GM19372 (cell line): ENCODE data around the gene POLR3K.

Experiments
- ATAC-seq: cut with Tn5 transposase; IDR thresholded peaks from one replicate; pipeline ENCODE4 v1.9.1; 2021; ENCODE audit warnings: mild to moderate bottlenecking, low read depth, moderate library complexity; ENCODE audit not compliant: unreplicated experiment

POLR3K gene

DNA sequence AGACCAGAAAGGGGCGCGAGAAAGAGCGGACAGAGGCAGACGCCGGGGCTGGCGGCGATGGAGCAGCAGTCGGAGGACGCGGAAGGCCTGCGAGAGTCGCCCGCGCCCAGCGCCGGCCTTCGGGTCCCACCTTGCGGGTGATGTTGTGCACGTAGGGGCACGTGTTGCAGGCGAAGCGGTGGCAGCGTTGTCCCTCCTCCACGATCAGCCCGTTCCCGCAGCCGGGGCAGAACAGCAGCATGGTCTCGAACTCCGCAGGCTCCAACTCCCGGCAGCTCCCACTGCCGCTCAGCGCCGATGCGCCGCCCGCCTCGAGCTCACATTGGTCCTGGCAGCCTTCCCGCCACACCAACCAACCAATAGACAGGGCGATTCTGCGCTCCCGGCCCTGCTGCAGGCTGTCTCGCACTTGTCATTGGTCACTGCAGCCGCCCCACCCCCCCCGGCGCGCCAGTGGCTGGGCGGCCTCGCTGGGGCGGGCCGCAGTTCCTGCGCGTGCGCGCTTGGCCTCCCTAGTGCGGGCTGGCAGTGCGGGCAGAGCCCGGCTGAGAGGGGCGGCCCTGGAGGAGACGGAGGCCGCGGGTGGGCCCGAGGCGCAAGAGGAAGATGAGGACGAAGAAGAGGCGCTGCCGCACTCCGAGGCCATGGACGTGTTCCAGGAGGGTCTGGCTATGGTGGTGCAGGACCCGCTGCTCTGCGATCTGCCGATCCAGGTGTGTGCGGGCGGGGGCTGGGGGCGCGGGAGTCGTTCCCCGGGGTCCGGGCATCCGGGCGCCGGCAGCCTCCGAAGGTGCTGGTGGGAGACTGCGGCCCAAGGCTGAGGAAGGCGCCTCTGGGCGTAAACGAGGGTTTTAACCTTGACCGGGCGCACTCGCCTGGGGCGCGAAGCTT, at the start of gene POLR3K, which contains the start of gene SNRNP25:
Gene POLR3K, minus strand, starts transcription at position 263 of the 891 bp plus-strand sequence. Its CDS starts 22 bp downstream, at position 241.
Gene SNRNP25, plus strand, starts transcription at position 483 of the 891 bp plus-strand sequence. Its CDS starts 189 bp downstream, at position 672.
- peak; percentile 87 for ATAC-seq

DNA sequence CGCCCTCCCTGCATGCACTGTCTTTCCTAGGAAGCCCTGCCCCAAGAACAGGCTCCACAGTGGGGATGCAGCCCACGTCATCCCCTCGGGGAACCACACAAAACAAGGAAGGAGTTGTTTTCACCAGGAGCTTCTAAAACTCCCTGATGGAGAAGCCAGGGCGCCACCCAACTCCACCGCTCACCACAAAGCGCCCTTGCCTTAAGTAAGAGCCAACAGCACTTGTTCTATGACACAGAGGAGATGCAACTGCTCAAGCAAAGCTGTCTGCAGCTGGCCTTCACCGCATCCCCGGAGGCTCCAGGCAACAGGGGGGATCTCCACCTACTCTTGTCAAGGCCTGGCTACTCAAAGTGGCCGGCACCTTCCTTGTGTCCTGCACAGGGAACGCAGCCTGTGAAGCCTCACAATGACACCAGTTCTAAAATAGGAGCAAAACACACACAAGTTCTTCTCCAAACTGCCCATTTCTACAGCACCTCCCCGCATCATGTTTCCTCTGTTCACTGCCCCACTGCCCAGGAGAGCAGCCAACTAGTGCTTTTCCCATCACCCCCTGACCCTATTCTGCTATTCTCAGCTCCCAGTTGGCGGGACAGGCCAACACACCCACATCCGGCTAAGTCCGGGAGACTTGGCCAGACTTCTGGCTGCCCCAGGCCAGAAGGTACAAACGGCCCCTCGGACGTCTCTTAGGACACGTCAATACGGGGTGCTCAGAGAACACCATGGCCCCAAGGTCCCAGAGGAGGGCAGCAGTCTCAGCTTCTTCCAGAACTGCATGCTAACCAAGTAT, 48.9 kb upstream of the POLR3K start:
- no peak for ATAC-seq

DNA sequence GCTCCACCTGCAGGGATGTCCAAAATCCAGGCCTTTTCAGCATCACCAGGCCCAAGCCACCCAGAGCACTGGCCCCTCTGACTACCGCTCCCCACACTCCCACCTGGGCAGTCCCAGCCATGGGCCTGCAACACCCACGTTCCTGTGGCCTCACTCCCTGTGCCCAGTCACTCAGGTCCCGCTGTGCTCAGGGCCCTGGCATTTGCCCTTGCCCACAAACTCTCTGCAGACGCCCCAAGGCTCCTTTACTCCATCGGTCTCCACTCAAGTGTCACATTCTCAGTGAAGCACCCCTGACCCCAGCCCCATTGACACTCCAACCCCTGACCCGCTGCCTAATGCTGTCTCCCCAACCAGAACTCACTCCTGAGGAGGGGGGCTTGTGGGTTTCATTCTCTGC, 48.2 kb upstream of the POLR3K start:
- ATAC-seq, result no peak

DNA sequence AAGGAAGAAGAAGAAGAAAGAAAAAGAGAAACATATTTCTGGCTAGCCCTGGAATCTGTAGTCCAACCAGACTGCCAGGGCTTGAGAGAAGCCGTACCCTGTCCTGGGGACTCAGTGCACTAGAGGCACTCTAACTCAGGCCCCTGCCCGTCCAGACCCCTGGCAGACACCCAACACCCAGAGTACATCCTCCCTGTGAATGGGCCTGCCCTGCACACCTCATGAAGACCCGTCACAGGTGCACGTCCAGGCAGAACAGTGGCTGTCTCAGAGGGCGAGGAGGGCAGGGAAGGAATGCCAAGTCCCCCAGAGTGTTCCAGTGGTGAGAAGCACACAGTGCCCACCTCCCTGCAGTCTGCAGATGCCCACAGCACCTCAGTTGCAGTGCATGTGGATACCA, 47.6 kb upstream of the POLR3K start:
- no peak for ATAC-seq

DNA sequence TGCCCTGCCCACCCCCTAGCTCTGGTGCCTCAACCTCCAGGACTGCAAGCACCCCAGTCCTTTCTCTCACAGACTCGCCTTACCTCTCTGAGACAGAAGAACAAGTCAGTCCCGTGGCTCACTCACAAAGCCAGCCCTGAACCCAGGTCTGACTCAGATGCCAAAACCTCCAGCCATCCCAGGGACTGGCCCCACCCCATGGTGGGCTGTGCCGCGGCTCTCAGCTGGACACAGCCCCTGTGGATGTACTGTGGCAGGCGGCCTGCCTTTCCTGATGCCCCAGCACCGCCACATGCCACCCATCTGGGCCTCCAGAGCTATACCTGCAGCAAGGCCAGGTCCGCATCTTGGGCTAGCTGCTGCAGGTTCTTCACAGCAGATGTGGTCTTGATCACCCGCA, 44.4 kb upstream of the POLR3K start:
- no peak for ATAC-seq

DNA sequence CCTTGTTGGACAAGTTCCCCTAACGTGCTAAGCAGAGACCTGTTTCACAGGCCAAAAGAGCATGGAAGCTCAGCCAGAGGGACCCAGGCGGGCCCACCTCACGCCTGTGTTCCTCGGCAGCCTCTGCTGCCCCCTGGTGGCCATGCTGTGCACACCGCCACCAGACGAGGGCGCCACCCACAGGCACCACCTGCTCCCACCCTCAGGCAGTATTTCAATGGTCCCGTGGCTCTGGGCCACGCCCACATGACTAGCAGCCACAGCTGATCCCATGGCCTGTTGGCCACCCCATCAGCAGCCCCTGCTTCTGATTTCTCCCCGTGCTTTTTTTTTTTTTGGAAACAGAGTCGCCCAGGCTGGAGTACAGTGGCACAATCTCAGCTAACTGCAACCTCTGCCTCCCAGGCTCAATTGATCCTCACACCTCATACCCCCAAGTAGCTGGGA, 43.5 kb upstream of the POLR3K start:
- peak; percentile 65 for ATAC-seq

DNA sequence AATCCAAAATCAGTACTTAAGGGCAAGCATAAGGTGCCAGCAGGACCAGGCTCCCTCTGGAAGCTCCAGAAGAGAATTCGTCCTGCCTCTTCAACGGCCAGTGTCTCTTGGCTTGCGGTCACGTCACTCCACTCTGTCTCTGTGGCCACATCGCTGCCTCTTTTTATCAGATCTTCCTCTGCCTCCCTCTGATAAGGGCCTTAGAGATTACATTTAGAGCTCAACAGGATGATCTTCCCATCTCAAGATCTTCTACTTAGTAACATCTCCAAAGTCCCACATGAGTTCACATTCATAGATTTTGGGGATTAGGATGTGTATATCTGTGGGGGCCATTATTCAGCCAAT, 41.5 kb upstream of the POLR3K start:
- no peak for ATAC-seq

DNA sequence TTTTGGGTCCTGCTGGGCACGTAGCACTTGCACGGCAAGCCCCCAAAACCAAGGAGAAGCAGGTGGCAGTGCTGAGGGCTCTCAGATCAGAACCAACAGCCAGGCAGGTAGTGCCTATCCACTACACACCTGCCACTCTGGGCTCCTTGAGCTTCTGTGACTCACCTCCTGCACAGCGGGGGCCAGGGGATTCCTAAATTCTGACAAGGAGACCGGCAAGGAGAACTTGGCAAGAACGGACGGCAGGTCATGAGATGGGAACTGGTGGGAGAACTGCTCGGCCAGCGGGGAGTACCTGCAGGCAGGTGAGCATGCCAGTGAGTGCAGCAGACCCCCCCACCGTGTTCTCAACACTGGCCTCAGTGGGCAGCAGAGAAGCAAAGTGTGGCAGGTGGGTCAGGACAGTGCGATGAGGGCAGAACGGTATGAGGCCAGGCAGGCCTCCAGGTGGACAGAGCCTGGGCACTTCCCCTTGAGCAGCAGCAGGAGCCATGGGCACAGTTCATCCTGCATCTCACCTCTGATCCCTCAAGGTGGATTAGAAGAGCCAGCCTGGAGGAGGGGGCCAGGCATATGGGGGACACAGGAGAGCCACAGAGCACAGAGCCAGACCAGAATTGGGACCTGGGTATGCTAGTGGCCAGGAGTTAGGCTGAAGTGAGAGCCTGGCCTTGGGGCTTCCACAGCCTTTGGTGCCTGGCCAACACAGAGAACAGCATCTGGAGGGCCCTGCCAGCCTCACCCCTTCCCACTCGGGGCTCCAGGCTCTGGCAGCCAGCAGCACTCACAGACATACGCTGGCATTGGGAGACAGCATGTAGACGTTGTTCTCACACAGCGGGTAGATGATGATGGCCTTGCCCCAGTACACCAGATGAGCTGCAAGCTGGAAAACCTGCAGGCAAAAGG, 39.3 kb upstream of the POLR3K start:
- ATAC-seq, result no peak

DNA sequence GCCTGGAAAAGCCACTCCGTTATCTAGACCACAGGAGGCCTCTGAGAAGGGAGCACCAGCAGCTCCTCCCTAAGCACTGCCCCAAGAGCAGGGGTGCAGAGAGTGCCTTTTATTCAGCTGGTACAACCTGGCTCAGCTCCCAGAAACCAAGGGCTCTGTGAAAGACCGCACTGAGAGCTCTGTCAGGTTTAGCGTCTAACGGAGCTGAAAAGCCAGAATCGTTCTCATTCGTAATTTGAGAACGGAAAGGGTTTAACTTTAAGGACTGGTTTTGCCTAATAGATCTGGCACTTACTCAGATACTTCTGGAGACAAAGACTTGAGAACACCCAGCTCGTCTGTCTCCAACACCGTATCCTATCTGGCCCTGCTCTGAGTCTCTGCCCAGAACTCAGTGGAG, 38.1 kb upstream of the POLR3K start:
- no peak for ATAC-seq

DNA sequence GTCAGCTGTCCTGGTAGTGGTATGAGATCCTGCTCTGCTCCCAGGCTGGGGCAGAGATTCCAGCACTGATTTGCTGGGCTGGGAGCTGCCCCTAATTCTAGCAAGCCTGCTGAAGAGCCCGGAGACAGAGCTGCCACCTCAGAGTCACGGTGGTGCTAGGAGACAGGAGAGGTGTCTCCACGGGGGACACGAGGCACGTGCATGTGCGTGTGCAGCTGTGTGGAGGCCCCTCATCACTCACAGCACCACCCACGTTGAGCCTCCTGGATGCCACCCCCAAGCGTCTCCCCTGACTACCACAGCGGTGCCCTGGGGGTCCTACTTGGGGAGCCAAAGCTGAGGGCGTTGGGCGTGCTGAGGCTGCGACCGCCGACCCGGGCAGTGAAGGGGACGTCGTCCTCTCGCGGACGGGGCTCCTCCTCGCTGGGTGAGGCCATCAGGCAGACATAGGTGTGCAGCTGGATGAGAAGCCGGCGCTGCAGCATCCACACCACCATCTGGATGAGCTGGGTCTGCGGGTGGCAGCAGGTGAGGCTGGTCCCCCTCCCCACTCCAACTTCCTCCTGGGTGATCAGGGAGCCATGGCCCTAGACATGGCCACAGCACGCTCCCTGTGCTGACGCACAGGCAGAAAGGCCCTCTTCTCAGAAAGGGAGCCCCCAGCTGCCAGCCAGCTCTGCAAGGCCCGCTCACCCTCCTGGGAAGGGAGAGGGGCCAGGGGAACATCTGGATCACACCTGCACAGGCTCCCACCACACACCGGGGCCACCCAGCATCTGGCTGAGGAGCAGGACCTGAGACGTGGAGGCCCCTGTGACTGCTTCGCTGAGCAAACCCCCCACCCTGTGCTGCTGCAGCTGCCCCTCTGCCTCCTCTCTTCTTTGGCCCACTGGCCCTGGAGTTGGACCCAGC, 36.2 kb upstream of the POLR3K start:
- ATAC-seq, result no peak

DNA sequence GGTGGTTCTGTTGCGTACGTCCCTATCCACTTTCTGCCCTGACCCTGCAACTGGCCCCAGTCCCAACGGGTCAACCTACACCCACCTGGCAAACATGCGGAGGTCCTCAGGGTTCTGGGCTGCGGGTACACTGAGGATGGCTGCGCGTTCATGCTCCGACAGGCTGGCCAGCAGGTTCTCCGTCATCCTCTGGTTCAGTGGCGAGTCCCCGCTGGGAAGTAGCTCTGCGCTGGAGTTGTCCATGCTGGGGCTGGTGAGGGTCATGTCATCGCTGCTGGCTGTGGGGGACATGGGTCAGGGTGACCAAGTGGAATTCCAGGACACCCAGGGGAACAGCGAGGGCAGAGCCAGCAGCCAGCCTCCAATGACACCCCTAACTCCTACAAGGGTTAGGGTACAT, 35.2 kb upstream of the POLR3K start:
- no peak for ATAC-seq

DNA sequence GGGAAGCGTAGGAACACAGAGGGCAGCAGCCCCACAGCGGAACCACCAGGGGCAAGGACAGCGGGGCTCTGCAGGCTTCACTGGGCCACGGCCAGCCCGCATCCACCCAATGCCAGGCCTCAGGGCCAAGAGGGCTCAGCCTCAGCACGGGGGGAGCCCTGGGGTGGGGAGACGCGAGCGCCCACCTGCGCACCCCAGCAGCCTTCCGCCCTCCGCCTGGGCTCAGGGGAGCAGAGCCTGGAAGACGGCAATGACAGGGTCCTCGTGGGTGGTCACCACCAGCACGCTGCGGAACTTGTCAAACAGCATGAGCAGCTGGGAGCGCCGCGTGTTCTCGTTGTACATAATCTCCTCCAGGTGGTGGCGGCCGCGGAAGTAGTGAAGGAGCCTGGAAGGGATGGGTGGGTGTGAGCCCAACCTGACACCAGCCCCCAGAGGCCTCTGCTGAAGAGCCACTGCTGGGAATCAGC, 33.1 kb upstream of the POLR3K start:
- no peak for ATAC-seq

DNA sequence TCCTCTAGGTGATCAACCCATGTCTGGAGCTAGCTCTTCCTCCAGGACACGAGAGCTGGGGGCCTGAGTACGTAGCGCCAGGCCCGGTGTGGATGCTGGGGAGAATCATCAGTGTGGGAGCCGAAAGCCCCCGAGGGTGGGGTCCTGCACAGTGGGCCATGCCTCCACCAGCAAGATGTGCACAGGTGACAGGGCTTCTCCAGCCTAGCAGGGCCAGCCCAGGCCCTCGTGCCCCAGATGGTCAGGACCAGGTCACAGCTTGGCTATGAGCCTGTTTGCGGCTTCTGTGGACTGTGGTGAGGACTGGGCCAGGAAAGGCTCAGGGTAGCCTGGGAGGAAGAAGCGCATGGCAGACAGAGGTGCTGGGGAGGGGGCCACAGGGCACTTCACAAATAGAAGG, 32.5 kb upstream of the POLR3K start:
- no peak for ATAC-seq

DNA sequence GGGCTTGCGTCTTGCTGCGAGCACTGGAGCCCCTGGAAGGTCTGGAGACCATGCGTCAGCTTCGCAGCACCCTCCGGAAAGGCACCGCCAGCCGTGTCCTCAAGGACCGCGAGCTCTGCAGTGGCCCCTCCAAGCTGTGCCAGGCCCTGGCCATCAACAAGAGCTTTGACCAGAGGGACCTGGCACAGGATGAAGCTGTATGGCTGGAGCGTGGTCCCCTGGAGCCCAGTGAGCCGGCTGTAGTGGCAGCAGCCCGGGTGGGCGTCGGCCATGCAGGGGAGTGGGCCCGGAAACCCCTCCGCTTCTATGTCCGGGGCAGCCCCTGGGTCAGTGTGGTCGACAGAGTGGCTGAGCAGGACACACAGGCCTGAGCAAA, 32.0 kb upstream of the POLR3K start:
- ATAC-seq, result no peak

DNA sequence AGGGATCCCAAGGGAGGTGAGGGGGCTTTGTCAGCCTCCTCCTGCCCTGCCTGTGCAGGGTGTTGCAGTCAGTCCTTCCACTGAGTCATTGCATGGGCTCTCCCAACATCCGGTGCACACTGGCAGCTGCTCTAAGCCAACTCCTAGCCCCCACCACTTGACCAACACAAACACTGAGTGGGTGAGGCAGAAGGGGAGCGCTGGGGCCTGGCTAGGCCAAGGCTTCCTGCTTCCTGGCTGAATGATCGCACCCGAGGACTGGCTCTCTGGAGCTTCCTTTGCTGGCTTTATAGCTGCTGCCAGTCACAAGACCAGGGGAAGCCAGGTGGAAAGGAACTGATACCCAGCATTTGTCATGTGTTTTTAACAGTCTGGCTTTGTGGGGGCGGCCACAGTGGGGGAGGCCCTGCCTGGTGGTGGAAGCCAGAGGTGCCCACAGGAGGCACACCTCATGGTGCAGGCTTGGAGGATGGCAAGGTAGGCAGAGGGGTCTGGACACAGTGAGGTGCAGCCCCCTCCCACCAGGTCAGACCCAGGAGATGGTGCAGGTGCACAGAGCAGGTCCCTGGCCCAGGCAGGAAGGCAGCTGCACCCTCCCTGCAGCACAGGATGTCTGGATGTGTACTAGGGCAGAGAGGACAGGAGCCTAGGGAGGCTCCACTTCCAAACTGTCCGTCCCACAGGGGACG, 31.5 kb upstream of the POLR3K start:
- ATAC-seq, result no peak

DNA sequence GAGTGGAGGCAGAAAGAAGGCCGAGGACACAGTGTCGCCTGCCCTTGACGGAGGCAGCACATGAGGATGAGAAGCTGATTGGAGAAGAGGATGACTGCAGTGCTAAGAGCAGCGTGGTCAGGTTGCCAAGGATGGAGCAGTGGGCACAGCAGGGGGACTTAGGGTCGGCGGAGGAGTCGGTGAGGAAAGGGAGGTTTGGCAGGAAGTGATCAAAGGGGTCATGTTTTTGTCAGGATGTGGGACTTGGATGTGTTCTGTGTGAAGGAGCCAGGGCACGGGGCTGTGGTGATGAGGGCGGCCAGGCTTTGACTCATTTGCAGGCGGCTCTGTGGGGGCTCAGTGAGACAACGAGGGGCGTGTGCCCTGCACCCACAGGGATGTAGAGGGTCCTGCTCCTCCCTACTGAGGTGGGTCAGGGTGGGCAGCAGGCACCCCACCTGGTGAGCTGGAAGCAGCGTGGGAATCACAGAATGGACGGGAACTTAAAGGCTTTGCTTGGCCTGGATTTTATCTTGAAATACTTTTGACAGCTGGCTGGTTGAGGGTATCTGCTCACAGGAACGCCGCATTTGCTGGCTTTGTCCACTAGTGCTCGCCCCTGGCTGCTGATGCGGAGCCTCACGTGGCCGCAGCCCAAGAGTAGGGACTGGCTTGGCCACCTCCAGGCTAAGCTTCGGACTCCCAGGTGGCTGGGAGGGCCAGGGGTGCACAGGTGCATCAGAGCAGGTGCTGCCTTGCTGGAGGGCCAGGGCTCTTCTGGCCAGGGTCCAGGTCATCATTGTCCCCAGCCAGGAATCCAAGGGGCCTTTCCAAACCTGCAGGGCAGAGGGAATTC, 30.6 kb upstream of the POLR3K start:
- no peak for ATAC-seq

DNA sequence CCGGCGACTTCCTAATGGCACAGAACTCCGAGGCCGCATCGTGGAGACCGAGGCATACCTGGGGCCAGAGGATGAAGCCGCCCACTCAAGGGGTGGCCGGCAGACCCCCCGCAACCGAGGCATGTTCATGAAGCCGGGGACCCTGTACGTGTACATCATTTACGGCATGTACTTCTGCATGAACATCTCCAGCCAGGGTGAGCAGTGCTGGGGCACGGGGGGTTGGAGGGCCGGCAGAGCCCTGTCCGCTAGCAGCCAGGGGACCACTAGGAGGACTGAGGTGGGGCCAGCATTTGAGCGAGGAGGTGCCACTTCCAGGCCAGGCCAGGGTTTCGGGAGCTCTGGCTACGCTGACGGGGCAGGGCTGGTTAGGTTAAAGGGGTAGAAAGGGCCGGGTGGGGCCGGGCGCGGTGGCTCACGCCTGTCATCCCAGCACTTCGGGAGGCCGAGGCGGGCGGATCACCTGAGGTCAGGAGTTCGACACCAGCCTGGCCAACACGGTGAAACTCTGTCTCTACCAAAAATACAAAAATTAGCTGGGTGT, 29.7 kb upstream of the POLR3K start:
- ATAC-seq, result no peak
